Measurements from ENCODE around the gene TIAM1. TPM values are rescaled to one million over a fixed set of nuclear protein-coding genes. Genes with fewer than 3 reads are reported as not detected.

TIAM1 gene
- total RNA-seq, 6 experiments from 2014 or later = 4.8 to 12.5 (median 7.7) TPM

DNA sequence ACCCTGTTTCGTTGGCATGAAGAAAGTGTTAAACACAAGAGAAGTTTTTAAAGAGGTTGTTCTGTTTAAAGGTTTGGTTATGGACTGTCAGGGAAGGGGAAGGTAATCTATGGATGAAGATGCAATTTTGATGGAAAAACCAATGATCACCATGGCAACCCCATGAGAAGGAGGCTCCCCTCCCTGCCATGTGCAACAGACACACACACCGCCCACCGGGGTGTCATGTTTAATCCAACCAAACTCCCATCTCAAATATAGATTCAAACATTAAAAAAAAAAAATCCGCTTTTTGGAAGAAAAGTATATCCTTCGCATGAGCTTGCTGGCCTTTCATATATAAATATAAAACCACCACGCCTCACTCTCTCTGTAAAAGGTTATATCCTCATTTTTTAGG lies 224.9 kb downstream of the TIAM1 start:
- 93% methylated on average over 6 of the region's 6 CpGs for WGBS (ENCODE audit: insufficient coverage, low coverage, low lambda C conversion rate, missing lambda C conversion rate)
- ATAC-seq (no peak), DNase-seq (no peak)
- no peaks in the 10 kb centered on the region for H3K9me3 ChIP-seq
- no peaks in the 10 kb centered on the region for H3K27me3 ChIP-seq
- intact Hi-C loops (cut with DNase I) = no loop called here
- H3K4me1 ChIP-seq = no peaks in the 10 kb centered on the region
- no peak for TF ChIP-seq POLR2A (IDR thresholded peaks at IDR 0.05)
- TF ChIP-seq, protein P1, sequence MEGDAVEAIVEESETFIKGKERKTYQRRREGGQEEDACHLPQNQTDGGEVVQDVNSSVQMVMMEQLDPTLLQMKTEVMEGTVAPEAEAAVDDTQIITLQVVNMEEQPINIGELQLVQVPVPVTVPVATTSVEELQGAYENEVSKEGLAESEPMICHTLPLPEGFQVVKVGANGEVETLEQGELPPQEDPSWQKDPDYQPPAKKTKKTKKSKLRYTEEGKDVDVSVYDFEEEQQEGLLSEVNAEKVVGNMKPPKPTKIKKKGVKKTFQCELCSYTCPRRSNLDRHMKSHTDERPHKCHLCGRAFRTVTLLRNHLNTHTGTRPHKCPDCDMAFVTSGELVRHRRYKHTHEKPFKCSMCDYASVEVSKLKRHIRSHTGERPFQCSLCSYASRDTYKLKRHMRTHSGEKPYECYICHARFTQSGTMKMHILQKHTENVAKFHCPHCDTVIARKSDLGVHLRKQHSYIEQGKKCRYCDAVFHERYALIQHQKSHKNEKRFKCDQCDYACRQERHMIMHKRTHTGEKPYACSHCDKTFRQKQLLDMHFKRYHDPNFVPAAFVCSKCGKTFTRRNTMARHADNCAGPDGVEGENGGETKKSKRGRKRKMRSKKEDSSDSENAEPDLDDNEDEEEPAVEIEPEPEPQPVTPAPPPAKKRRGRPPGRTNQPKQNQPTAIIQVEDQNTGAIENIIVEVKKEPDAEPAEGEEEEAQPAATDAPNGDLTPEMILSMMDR (IDR thresholded peaks at IDR 0.05) = no peak
- peaks cover 0 to 6% (median 0%) of the 10 kb centered on the region in 4 donors for H3K36me3 ChIP-seq
- no peak overlapping the region for H3K27ac ChIP-seq
- H3K4me3 ChIP-seq = no peak overlapping the region

DNA sequence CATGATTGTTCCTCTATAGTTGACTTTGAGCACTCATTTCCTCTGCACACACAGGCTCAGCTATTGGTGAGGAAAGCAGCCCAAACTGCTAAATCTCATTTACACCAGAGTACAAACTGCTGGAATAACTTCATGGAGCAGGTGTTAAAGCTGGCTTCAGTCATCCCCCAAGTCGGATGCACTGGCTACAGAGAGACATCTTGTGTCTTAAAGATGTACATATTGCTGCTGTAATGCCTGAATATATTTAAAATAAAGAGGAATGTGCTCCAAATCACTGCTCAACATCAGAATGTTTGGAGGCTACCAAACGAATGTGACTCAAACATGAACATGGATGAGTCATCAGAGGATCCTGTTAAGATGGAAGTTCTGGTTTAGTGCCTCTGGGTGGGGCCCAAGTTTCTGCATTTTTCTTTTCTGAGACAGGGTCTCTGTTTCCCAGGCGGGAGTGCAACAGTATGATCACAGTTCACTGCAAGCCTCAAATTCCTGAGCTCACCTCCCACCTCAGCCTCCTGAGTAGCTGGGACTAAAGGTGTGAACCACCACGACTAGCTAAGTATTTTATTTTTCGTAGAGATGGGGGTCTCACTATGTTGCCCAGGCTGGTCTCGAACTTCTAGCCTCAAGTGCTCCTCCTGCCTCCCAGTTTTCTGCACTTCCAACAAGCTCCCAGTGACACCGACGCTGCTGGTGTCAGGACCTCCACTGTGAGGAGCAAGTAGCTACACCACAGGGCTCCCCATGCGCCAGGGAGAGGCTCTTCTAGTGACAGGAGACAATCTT lies 226.7 kb downstream of the TIAM1 start:
- ATAC-seq = peak in 3 of 4 donors; percentile 21 to 62 (median 33)
- H3K9me3 ChIP-seq = no peaks in the 10 kb centered on the region

DNA sequence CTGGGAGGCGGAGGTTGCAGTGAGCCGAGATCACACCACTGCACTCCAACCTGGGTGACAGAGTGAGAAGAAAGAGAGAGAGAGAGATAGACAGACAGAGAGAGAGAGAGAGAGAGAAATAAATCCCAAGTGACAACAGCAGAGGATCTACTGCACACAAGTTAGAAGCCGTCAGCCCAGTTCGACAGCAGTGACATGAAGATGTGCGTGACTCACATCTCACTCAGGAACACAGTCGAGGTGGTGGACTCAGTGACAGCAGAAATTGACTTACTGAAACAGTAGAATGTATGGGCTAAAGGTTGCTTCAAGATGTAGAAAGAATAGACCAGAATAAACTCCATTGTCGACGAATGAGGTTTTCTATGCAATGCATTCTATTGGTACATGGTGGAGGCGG lies 228.8 kb downstream of the TIAM1 start:
- Histone ChIP-seq H3K9me3 (no peaks in the 10 kb centered on the region), H3K36me3 (peaks cover 0 to 5% (median 0%) of the 10 kb centered on the region in 4 donors), H3K4me3 (no peak overlapping the region), H3K27me3 (no peaks in the 10 kb centered on the region), H3K4me1 (no peaks in the 10 kb centered on the region), H3K27ac (no peak overlapping the region)
- 87% methylated on average over 9 of the region's 9 CpGs for WGBS (ENCODE audit: insufficient coverage, low coverage, low lambda C conversion rate, missing lambda C conversion rate)
- DNase-seq (no peak), ATAC-seq (no peak)
- TF ChIP-seq, protein P1 (IDR thresholded peaks at IDR 0.05) = no peak
- no peak for TF ChIP-seq POLR2A (IDR thresholded peaks at IDR 0.05)
- intact Hi-C loops (cut with DNase I) = no loop called here

More for the DNA sequence above, 226.7 kb downstream of the TIAM1 start:
- Histone ChIP-seq H3K27ac (no peak overlapping the region), H3K4me3 (no peak overlapping the region), H3K27me3 (no peaks in the 10 kb centered on the region), H3K4me1 (no peaks in the 10 kb centered on the region), H3K36me3 (peaks cover 0 to 6% (median 0%) of the 10 kb centered on the region in 4 donors)
- intact Hi-C loops (cut with DNase I) = no loop called here
- no peak for TF ChIP-seq POLR2A (IDR thresholded peaks at IDR 0.05)
- TF ChIP-seq, protein P1 (IDR thresholded peaks at IDR 0.05) = no peak
- DNase-seq = no peak
- WGBS (ENCODE audit: insufficient coverage, low coverage, low lambda C conversion rate, missing lambda C conversion rate) = 61% methylated on average over 6 of the region's 9 CpGs

DNA sequence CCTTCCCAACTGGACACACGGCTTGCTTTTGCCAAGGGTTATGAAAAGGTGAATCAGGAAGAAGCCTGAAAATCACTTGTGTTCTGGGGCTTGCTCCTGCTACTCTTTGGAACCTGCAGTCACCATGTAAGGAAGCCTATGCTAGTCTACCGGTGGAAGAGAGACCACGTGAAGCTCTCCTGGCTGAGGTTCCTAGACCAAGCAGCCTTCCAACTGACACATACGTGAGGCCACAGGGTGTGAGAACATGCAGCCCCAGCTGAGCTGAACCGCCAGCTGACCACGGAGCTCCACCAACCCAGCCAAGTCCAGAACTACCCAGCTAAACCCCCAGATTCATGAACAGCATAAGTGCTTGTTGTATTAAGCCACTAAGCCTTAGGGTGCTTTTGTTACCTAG lies 233.0 kb downstream of the TIAM1 start:
- no peaks in the 10 kb centered on the region for H3K9me3 ChIP-seq
- no peak overlapping the region for H3K4me3 ChIP-seq
- no peaks in the 10 kb centered on the region for H3K4me1 ChIP-seq
- no peak for ATAC-seq
- no peaks in the 10 kb centered on the region for H3K36me3 ChIP-seq
- no peak overlapping the region for H3K27ac ChIP-seq
- TF ChIP-seq POLR2A (IDR thresholded peaks at IDR 0.05) = no peak
- TF ChIP-seq, protein P1 (IDR thresholded peaks at IDR 0.05) = no peak
- WGBS (ENCODE audit: insufficient coverage, low coverage, low lambda C conversion rate, missing lambda C conversion rate) = 76% methylated on average over 4 of the region's 6 CpGs
- intact Hi-C loops (cut with DNase I) = no loop called here
- no peaks in the 10 kb centered on the region for H3K27me3 ChIP-seq
- DNase-seq = no peak

All from right lobe of liver (tissue), 6 donors.